Adrenal gland (tissue), 12 donors: ENCODE measurements around the gene SAMD4B. TPM values are rescaled to one million over a fixed set of nuclear protein-coding genes. Genes with fewer than 3 reads are reported as not detected.

Experiments used
- DNase-seq, 7 donors: peaks; one replicate each; pipeline ENCODE4 v3.0.0-alpha.2; 2019 to 2020
- H3K27ac ChIP-seq, 5 donors: fragments of 200-600 bp; sonication (generic) in 4 of 5; 1 replicate in 3 of 5; 2 replicates in 2 of 5; pipeline versions ENCODE4 v1.5.1 to v1.8.0; 2016 to 2020; ENCODE audit warnings: mild to moderate bottlenecking in 1 of 5
- H3K27me3 ChIP-seq: fragments of 200-600 bp; 2 replicates; pipeline ENCODE4 v1.8.0; 2021
- H3K36me3 ChIP-seq, 2 donors: fragments of 200-600 bp; replicated peaks in 1 of 2; 1 replicate in 1 of 2; 2 replicates in 1 of 2; pipeline versions ENCODE4 v1.5.1 to v1.8.0; 2018 to 2022
- H3K4me1 ChIP-seq, 2 donors: fragments of 200-600 bp; replicated peaks in 1 of 2; 1 replicate in 1 of 2; 2 replicates in 1 of 2; pipeline versions ENCODE4 v1.5.1 to v1.8.0; 2018 to 2021
- H3K4me3 ChIP-seq, 4 donors: fragments of 200-600 bp; sonication (generic) in 3 of 4; one replicate each; pipeline ENCODE4 v1.5.1; 2016 to 2018
- H3K9me3 ChIP-seq, 3 donors: fragments of 200-600 bp; sonication (generic) in 1 of 3; replicated peaks in 1 of 3; 1 replicate in 2 of 3; 2 replicates in 1 of 3; pipeline versions ENCODE4 v1.5.1 to v1.8.0; 2016 to 2021
- CTCF ChIP-seq, 6 experiments: fragments of 450-650 bp in 4 of 6; fragments of 200-600 bp in 2 of 6; sonication (generic) in 1 of 6; IDR thresholded peaks; 1 replicate in 5 of 6; 2 replicates in 1 of 6; pipeline versions ENCODE4 v1.5.1 to v1.8.0; 2016 to 2021; ENCODE audit warnings: antibody characterized with exemption in 6 of 6, mild to moderate bottlenecking in 2 of 6, moderate library complexity in 1 of 6
- POLR2A ChIP-seq, 2 donors: fragments of 450-650 bp; IDR thresholded peaks; one replicate each; pipeline ENCODE4 v1.6.1; 2017; ENCODE audit warnings: antibody characterized with exemption in 2 of 2, mild to moderate bottlenecking in 2 of 2, moderate library complexity in 1 of 2
- WGBS, 4 donors: extraction: QIAGEN DNeasy Blood & Tissue Kit in 2 of 4; methylation state at CpG; one replicate each; pipeline versions ENCODE4 v1.1.5 to v1.1.7; 2013 to 2017; 5-methylcytosine and 5-hydroxymethylcytosine counted together
- intact Hi-C, 2 donors: fragments of 100-400 bp; cut with DNase I; formaldehyde crosslinking; loops; one replicate each; pipeline versions ENCODE4 v1.14.1 to v1.15.0; 2022 to 2023
- polyA plus RNA-seq, 3 donors: library from polyadenylated mRNA; stranded (reverse); fragments of 200-250 nt in 2 of 3; fragments of 350-450 nt in 1 of 3; fragmentation: Illumina TruSeq in 1 of 3; extraction: RNeasy Lipid Tissue Mini Kit (QIAGEN cat#74804) in 1 of 3; gene quantifications; one replicate each; pipeline ENCODE4 v1.2.3, GENCODE V29; 2013 to 2014
- total RNA-seq, 9 donors: library from RNA; depleted of rRNA in 4 of 9; stranded (reverse); fragments of >200 nt in 4 of 9; fragments of 120-200 nt in 1 of 9; fragmentation: NEBNext Ultra II Directional in 1 of 9; extraction: Animal tissue kit (Norgen Biotek cat#: 25700) in 1 of 9; gene quantifications; one replicate each; pipeline versions ENCODE4 v1.1.0 to v1.2.4, GENCODE V29; 2013 to 2023
- donor health status: healthy with polysubstance abuse.
- donor health status: Bipolar disorder and iron deficiency.
- donor health status: DM: yes; HTN: yes; CAD: no.
- donor health status: DM: no; HTN: no; CAD: no.
- donor health status: DM: no; HTN: no; CAD: no.
- donor health status: DM: yes; HTN: yes; CAD: no.

Gene SAMD4B
- total and polyA plus RNA-seq, 12 donors: 37.9 to 280 (median 98.6) TPM

GRCh38 chr19:39422020-39422419 is 79.8 kb downstream of the SAMD4B start:
- no peak for TF ChIP-seq CTCF (IDR thresholded peaks at IDR 0.05)
- no peak for DNase-seq
- no peaks in the 10 kb centered on the region for H3K9me3 ChIP-seq
- intact Hi-C loops: no loop called here
- H3K27ac ChIP-seq: no peak overlapping the region
- no peak overlapping the region for H3K4me3 ChIP-seq
- peaks cover 0 to 14% of the 10 kb centered on the region in 2 donors for H3K36me3 ChIP-seq
- no peaks in the 10 kb centered on the region for H3K4me1 ChIP-seq
- no peaks in the 10 kb centered on the region for H3K27me3 ChIP-seq
- 83 to 94% (median 90%) methylated on average over 1 to 5 of the region's 5 CpGs for WGBS, 4 donors

DNA sequence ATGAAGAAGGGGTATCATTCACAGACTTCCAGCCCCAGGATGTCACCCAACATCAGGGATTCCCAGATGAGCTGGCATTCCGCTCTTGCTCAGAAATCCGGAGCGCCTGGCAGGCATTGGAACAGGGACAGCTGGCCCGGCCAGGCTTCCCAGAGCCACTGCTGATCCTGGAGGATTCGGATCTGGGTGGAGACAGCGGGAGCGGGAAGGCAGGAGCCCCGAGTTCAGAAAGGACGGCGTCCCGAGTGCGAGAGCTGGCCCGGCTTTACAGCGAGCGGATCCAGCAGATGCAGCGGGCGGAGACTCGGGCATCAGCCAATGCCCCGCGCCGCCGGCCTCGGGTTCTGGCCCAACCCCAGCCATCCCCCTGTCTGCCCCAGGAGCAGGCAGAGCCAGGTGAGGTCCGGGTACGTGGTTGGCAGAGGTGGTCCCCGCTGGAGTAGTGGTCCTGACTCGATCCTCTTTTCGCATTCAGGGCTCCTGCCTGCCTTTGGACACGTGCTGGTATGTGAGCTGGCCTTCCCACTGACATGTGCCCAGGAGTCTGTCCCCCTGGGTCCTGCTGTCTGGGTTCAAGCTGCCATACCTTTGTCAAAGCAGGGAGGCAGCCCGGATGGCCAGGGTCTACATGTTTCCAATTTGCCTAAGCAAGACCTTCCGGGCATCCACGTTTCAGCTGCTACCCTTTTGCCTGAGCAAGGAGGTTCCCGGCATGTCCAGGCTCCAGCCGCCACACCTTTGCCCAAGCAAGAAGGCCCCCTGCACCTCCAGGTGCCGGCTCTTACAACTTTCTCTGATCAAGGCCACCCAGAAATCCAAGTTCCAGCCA is 81.3 kb downstream of the SAMD4B start:
- Histone ChIP-seq H3K4me1 (peaks cover 4 to 6% of the 10 kb centered on the region in 2 donors), H3K27me3 (no peaks in the 10 kb centered on the region), H3K9me3 (no peaks in the 10 kb centered on the region), H3K27ac (no peak overlapping the region), H3K36me3 (peaks cover 0 to 8% of the 10 kb centered on the region in 2 donors), H3K4me3 (no peak overlapping the region)
- intact Hi-C loops: no loop called here
- TF ChIP-seq CTCF (IDR thresholded peaks at IDR 0.05) (no peak), POLR2A (IDR thresholded peaks at IDR 0.05) (no peak)
- 85 to 91% (median 90%) methylated on average over 26 to 35 of the region's 35 CpGs for WGBS, 4 donors
- no peak for DNase-seq

DNA sequence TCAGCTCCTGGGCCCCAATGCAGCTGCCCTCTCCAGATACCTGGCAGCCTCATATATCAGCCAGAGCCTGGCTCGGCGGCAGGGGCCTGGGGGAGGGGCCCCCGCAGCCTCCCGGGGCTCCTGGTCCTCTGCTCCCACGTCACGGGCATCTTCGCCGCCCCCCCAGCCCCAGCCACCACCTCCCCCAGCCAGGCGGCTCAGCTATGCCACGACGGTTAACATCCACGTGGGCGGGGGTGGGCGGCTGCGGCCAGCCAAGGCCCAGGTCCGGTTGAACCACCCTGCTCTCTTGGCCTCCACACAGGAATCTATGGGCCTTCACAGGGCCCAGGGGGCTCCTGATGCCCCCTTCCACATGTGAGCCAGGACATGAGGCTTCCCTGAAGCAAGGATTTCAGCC is 82.7 kb downstream of the SAMD4B start:
- Histone ChIP-seq H3K4me1 (peaks cover 10 to 13% of the 10 kb centered on the region in 2 donors), H3K36me3 (peaks cover 0 to 4% of the 10 kb centered on the region in 2 donors), H3K27ac (no peak overlapping the region), H3K27me3 (no peaks in the 10 kb centered on the region), H3K4me3 (no peak overlapping the region), H3K9me3 (no peaks in the 10 kb centered on the region)
- intact Hi-C loops: no loop called here
- WGBS, 4 donors: 76 to 82% (median 79%) methylated on average over 2 to 16 of the region's 16 CpGs
- DNase-seq: no peak
- TF ChIP-seq POLR2A (IDR thresholded peaks at IDR 0.05) (no peak), CTCF (IDR thresholded peaks at IDR 0.05) (no peak)

- Histone ChIP-seq H3K27ac (no peak overlapping the region), H3K9me3 (no peaks in the 10 kb centered on the region), H3K4me3 (no peak overlapping the region), H3K4me1 (peaks cover 10 to 13% of the 10 kb centered on the region in 2 donors), H3K36me3 (peaks cover 0 to 4% of the 10 kb centered on the region in 2 donors), H3K27me3 (no peaks in the 10 kb centered on the region)
- no peak for DNase-seq
- TF ChIP-seq CTCF (IDR thresholded peaks at IDR 0.05): no peak
- no peak for TF ChIP-seq POLR2A (IDR thresholded peaks at IDR 0.05)
- intact Hi-C loops: no loop called here
- 89 to 92% (median 89%) methylated on average over 7 of the region's 7 CpGs for WGBS, 4 donors
These were observed 83.5 kb downstream of the SAMD4B start for GRCh38 chr19:39425744-39426143.
